Ascending aorta (tissue), 2 donors: Measurements from ENCODE around the gene HABP4. TPM values are rescaled to one million over a fixed set of nuclear protein-coding genes. Genes with fewer than 3 reads are reported as not detected.
"Not testable (repeated sequence)": the region's sequence is repeated elsewhere in the genome, so short reads cannot be mapped to it uniquely, and the experiment has no call there.

Experiments
- DNase-seq, 2 donors: peaks; one replicate each; pipeline ENCODE4 v3.0.0-alpha.2; 2019; ENCODE audit warnings: low spot score in 2 of 2
- H3K27ac ChIP-seq, 2 donors: fragments of 200-600 bp; sonication (generic); one replicate each; pipeline ENCODE4 v1.5.1; 2016 to 2017; ENCODE audit warnings: mild to moderate bottlenecking in 1 of 2
- H3K27me3 ChIP-seq: fragments of 200-600 bp; sonication (generic); one replicate; pipeline ENCODE4 v1.5.1; 2017
- H3K36me3 ChIP-seq, 2 donors: fragments of 200-600 bp; sonication (generic); one replicate each; pipeline ENCODE4 v1.5.1; 2016
- H3K4me1 ChIP-seq, 2 donors: fragments of 200-600 bp; sonication (generic); one replicate each; pipeline ENCODE4 v1.5.1; 2016 to 2017; ENCODE audit warnings: mild to moderate bottlenecking in 1 of 2
- H3K4me3 ChIP-seq, 2 donors: fragments of 200-600 bp; sonication (generic); one replicate each; pipeline ENCODE4 v1.5.1; 2016 to 2017; ENCODE audit warnings: mild to moderate bottlenecking in 1 of 2
- H3K9me3 ChIP-seq, 2 donors: fragments of 200-600 bp; sonication (generic); one replicate each; pipeline ENCODE4 v1.5.1; 2016
- intact Hi-C: fragments of 100-400 bp; cut with DNase I; formaldehyde crosslinking; loops from one replicate; pipeline ENCODE4 v1.15.1; 2023
- total RNA-seq: library from RNA; depleted of rRNA; stranded (reverse); fragments of >200 nt; gene quantifications from one replicate; pipeline ENCODE4 v1.1.0, GENCODE V29; 2016
- TF ChIP-seq, protein P1 (sequence below), 3 experiments: fragments of 200-600 bp in 2 of 3; fragments of 450-650 bp in 1 of 3; sonication (generic) in 2 of 3; IDR thresholded peaks; one replicate each; pipeline ENCODE4 v1.5.1; 2016 to 2019; ENCODE audit warnings: antibody characterized with exemption in 3 of 3, mild to moderate bottlenecking in 1 of 3, moderate library complexity in 1 of 3

Gene HABP4
- total RNA-seq, 1 donor from 2014 or later: 26.9 TPM

DNA sequence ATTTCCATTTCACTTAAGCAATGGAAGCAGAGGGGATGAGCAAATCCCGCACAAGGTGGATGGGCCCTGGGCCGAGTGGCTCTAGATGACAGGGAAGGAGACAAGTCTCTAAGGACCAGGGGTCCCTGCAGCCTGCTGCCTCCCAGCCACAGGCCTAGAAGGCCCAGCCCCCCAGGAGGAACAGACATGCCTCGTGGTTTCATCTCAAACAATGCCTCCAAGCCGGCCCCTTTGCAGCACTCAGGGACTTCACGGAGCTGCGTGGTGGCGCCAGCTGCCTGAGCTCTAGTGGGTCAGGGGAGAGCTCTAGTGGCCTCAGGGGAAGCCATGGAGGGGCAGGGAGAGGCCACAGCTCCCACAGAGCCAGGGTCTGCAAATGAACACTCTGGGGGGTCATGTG lies 48.8 kb downstream of the HABP4 start:
- Histone ChIP-seq H3K27me3 (no peaks in the 10 kb centered on the region), H3K9me3 (no peaks in the 10 kb centered on the region), H3K36me3 (peaks cover 9 to 10% of the 10 kb centered on the region in 2 donors), H3K4me3 (no peak overlapping the region), H3K4me1 (peaks cover 0 to 6% of the 10 kb centered on the region in 2 donors), H3K27ac (no peak overlapping the region)
- DNase-seq: peak in 1 of 2 donors; percentile 53
- intact Hi-C loops: no loop called here
- TF ChIP-seq, protein P1, sequence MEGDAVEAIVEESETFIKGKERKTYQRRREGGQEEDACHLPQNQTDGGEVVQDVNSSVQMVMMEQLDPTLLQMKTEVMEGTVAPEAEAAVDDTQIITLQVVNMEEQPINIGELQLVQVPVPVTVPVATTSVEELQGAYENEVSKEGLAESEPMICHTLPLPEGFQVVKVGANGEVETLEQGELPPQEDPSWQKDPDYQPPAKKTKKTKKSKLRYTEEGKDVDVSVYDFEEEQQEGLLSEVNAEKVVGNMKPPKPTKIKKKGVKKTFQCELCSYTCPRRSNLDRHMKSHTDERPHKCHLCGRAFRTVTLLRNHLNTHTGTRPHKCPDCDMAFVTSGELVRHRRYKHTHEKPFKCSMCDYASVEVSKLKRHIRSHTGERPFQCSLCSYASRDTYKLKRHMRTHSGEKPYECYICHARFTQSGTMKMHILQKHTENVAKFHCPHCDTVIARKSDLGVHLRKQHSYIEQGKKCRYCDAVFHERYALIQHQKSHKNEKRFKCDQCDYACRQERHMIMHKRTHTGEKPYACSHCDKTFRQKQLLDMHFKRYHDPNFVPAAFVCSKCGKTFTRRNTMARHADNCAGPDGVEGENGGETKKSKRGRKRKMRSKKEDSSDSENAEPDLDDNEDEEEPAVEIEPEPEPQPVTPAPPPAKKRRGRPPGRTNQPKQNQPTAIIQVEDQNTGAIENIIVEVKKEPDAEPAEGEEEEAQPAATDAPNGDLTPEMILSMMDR (IDR thresholded peaks at IDR 0.05): no peak

- H3K9me3 ChIP-seq: no peaks in the 10 kb centered on the region
Observed at GRCh38 chr9:96499257-96499656, 49.3 kb downstream of the HABP4 start.

GRCh38 chr9:96500696-96501632 lies 51.0 kb downstream of the HABP4 start:
- no peak overlapping the region for H3K4me3 ChIP-seq
- intact Hi-C loops: no loop called here
- H3K27me3 ChIP-seq: no peaks in the 10 kb centered on the region
- no peak overlapping the region for H3K27ac ChIP-seq
- H3K36me3 ChIP-seq: peaks cover 5 to 12% of the 10 kb centered on the region in 2 donors
- peaks cover 0 to 20% of the 10 kb centered on the region in 2 donors for H3K4me1 ChIP-seq
- TF ChIP-seq, protein P1 (IDR thresholded peaks at IDR 0.05): no peak
- H3K9me3 ChIP-seq: no peaks in the 10 kb centered on the region
- peak in 1 of 2 donors; percentile 33 for DNase-seq

More at GRCh38 chr9:96499257-96499656, 49.3 kb downstream of the HABP4 start:
- no peak for DNase-seq
- TF ChIP-seq, protein P1 (IDR thresholded peaks at IDR 0.05): no peak
- intact Hi-C loops: no loop called here
- Histone ChIP-seq H3K36me3 (peaks cover 9 to 10% of the 10 kb centered on the region in 2 donors), H3K4me3 (no peak overlapping the region), H3K4me1 (peaks cover 0 to 6% of the 10 kb centered on the region in 2 donors), H3K27ac (no peak overlapping the region), H3K27me3 (no peaks in the 10 kb centered on the region)

- intact Hi-C loops: no loop called here
- Histone ChIP-seq H3K4me1 (peaks cover 0 to 20% of the 10 kb centered on the region in 2 donors), H3K9me3 (no peaks in the 10 kb centered on the region), H3K27ac (no peak overlapping the region), H3K4me3 (no peak overlapping the region), H3K27me3 (no peaks in the 10 kb centered on the region), H3K36me3 (peaks cover 0 to 7% of the 10 kb centered on the region in 2 donors)
- TF ChIP-seq, protein P1 (IDR thresholded peaks at IDR 0.05): no peak
- DNase-seq: peak in 1 of 2 donors; percentile 34
Observed at GRCh38 chr9:96501633-96502538, 51.9 kb downstream of the HABP4 start.

GRCh38 chr9:96502539-96503373 lies 52.8 kb downstream of the HABP4 start:
- Histone ChIP-seq H3K9me3 (no peaks in the 10 kb centered on the region), H3K4me3 (no peak overlapping the region), H3K4me1 (peaks cover 0 to 20% of the 10 kb centered on the region in 2 donors), H3K27me3 (no peaks in the 10 kb centered on the region), H3K27ac (no peak overlapping the region), H3K36me3 (peaks cover 0 to 5% of the 10 kb centered on the region in 2 donors)
- peak in 1 of 2 donors; percentile 59 for DNase-seq
- intact Hi-C loops: no loop called here
- TF ChIP-seq, protein P1 (IDR thresholded peaks at IDR 0.05): no peak

DNA sequence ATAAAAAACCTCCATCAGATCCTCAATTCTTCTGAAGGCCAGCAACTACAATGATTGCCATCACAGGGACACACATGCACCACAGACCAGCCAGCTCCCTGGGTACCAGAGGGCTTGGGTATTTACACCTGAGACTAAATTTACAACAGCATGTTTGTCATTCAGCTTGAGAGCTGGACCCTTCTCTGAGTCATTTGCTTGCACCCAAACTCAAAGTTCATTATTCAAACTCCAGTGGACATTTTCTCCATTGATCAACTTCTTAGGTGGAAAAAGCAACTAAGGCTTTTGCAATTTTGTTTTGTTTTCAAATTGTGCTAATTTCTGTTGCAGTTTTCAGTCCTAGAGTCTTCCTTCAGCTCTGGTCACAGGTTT lies 53.4 kb downstream of the HABP4 start:
- intact Hi-C loops: not testable (repeated sequence)

More for the DNA sequence above, 53.4 kb downstream of the HABP4 start:
- not testable (repeated sequence) for H3K36me3 ChIP-seq, H3K27me3 ChIP-seq, H3K4me3 ChIP-seq, H3K9me3 ChIP-seq, H3K27ac ChIP-seq, DNase-seq
- H3K4me1 ChIP-seq: peaks cover 0 to 26% of the 10 kb centered on the region in 2 donors
